HepG2 (cell line): ENCODE results near the gene SLC23A2. TPM values are rescaled to one million over a fixed set of nuclear protein-coding genes. Genes with fewer than 3 reads are reported as not detected.

Experiments used
- ATAC-seq: fragments of 200-7000 bp; cut with Tn5 transposase; 3 replicates; pipeline ENCODE4 v1.9.1; 2020; ENCODE audit warnings: mild to moderate bottlenecking, moderate library complexity
- BruUV-seq: library from RNA; stranded (reverse); fragments of 400-500 nt; replicated peaks from 2 replicates; lab custom pipeline; 2021; lab: Mats Ljungman, UMichigan
- CTCF ChIA-PET: fragments of 300-600 bp; formaldehyde crosslinking; extraction: SDS; loops from one replicate; lab custom pipeline; 2021; ENCODE audit warnings: low total read pairs, inconsistent platforms, low intra/inter-chr PET ratio; lab: Yijun Ruan, JAX
- POLR2A ChIA-PET: fragments of 350-600 bp; sonication (Branson Sonifier 250); formaldehyde crosslinking; loops from one replicate; lab custom pipeline; 2020; ENCODE audit warnings: antibody characterized with exemption, inconsistent platforms; lab: Yijun Ruan, JAX
- DNase-seq: peaks from one replicate; pipeline ENCODE4 v3.0.0-alpha.2; 2015; ENCODE audit warnings: low spot score
- FAIRE-seq: peaks from 3 replicates; lab custom pipeline; 2011; peaks lifted over from hg19 to GRCh38; lab: Jason Lieb, UNC
- H2AFZ ChIP-seq: one replicate; pipeline ENCODE4 v1.6.1; 2011; ENCODE audit warnings: low read length, inconsistent platforms
- H3K27ac ChIP-seq: fragments of 300-600 bp; 3 replicates; pipeline ENCODE4 v1.8.0; 2011; ENCODE audit warnings: mixed run types, mild to moderate bottlenecking, mixed read lengths, low read length, inconsistent platforms; ENCODE audit not compliant: insufficient read depth; ENCODE audit errors: extremely low read length
- H3K27me3 ChIP-seq, 2 experiments: fragments of 200-600 bp in 1 of 2; 2 replicates in 1 of 2; 3 replicates in 1 of 2; pipeline versions ENCODE4 v1.6.0 to v1.8.0; 2011; ENCODE audit warnings: low read length in 2 of 2, mild to moderate bottlenecking in 2 of 2, moderate library complexity in 2 of 2, inconsistent platforms in 1 of 2; ENCODE audit not compliant: insufficient read depth in 2 of 2, control insufficient read depth in 1 of 2
- H3K36me3 ChIP-seq, 2 experiments: fragments of 200-600 bp in 1 of 2; replicated peaks in 1 of 2; 2 replicates in 1 of 2; 3 replicates in 1 of 2; pipeline versions ENCODE4 v1.5.1 to v1.8.0; 2011; ENCODE audit warnings: low read length in 2 of 2, inconsistent platforms in 1 of 2; ENCODE audit not compliant: insufficient read depth in 2 of 2, control insufficient read depth in 1 of 2
- H3K4me1 ChIP-seq: 2 replicates; pipeline ENCODE4 v1.5.1; 2012; ENCODE audit warnings: low read length, inconsistent platforms; ENCODE audit not compliant: insufficient read depth
- H3K4me2 ChIP-seq: 2 replicates; pipeline ENCODE4 v1.6.0; 2011; ENCODE audit warnings: low read depth, low read length, inconsistent platforms
- H3K4me3 ChIP-seq, 3 experiments: fragments of 200-600 bp in 1 of 3; sonication (generic), shearing (Covaris generic) in 1 of 3; replicated peaks in 1 of 3; 2 replicates each; pipeline ENCODE4 v1.5.1; 2011 to 2016; ENCODE audit warnings: low read length in 3 of 3, inconsistent platforms in 2 of 3, low read depth in 2 of 3, mild to moderate bottlenecking in 2 of 3, control low read depth in 1 of 3, mixed read lengths in 1 of 3; ENCODE audit not compliant: insufficient read depth in 1 of 3
- H3K79me2 ChIP-seq: one replicate; pipeline ENCODE4 v1.6.1; 2011; ENCODE audit warnings: low read length, inconsistent platforms; ENCODE audit not compliant: insufficient read depth
- H3K9ac ChIP-seq: 2 replicates; pipeline ENCODE4 v1.6.0; 2011; ENCODE audit warnings: mild to moderate bottlenecking, low read depth, low read length, inconsistent platforms; ENCODE audit not compliant: insufficient read depth
- H3K9me3 ChIP-seq: 2 replicates; pipeline ENCODE4 v1.5.1; 2012; ENCODE audit warnings: mild to moderate bottlenecking, low read length
- H4K20me1 ChIP-seq: 2 replicates; pipeline ENCODE4 v1.6.0; 2011; ENCODE audit warnings: inconsistent platforms, mild to moderate bottlenecking, low read length, moderate library complexity; ENCODE audit not compliant: insufficient read depth
- DDIT3 ChIP-seq: sonication (generic); formaldehyde crosslinking; IDR thresholded peaks from 2 replicates; pipeline ENCODE4 v1.4.0; 2020; ENCODE audit warnings: mild to moderate bottlenecking, missing genetic modification reagents
- FOXA1 ChIP-seq, 2 experiments: fragments of 450-650 bp in 1 of 2; sonication (generic) in 1 of 2; formaldehyde crosslinking in 1 of 2; IDR thresholded peaks; 2 replicates each; pipeline versions ENCODE4 v1.4.0 to v1.6.1; 2016 to 2020; ENCODE audit warnings: missing genetic modification reagents in 1 of 2
- GATAD2A ChIP-seq: IDR thresholded peaks from 2 replicates; pipeline ENCODE4 v1.6.1; 2016
- KMT2A ChIP-seq: sonication (generic); formaldehyde crosslinking; IDR thresholded peaks from 2 replicates; pipeline ENCODE4 v1.4.0; 2020; ENCODE audit warnings: missing genetic modification reagents
- NFKB2 ChIP-seq: sonication (generic); formaldehyde crosslinking; IDR thresholded peaks from 2 replicates; pipeline ENCODE4 v1.4.0; 2020; ENCODE audit warnings: missing genetic modification reagents, borderline replicate concordance
- RARG ChIP-seq: sonication (generic); formaldehyde crosslinking; IDR thresholded peaks from 2 replicates; pipeline ENCODE4 v1.4.0; 2020; ENCODE audit warnings: low read depth, mild to moderate bottlenecking, missing genetic modification reagents
- TFE3 ChIP-seq: IDR thresholded peaks from 2 replicates; pipeline ENCODE4 v1.6.1; 2016
- ZHX2 ChIP-seq, 2 experiments: sonication (generic) in 1 of 2; formaldehyde crosslinking in 1 of 2; IDR thresholded peaks; 2 replicates each; pipeline versions ENCODE4 v1.6.1 to v1.9.0; 2014 to 2022; ENCODE audit warnings: antibody characterized with exemption in 1 of 2, borderline replicate concordance in 1 of 2, inconsistent platforms in 1 of 2, low read depth in 1 of 2, missing genetic modification reagents in 1 of 2
- ZNF263 ChIP-seq: sonication (generic); formaldehyde crosslinking; IDR thresholded peaks from 2 replicates; pipeline ENCODE4 v1.4.0; 2020; ENCODE audit warnings: missing genetic modification reagents
- ZNF274 ChIP-seq: sonication (generic); formaldehyde crosslinking; IDR thresholded peaks from 2 replicates; pipeline ENCODE4 v1.5.1; 2020; ENCODE audit warnings: mild to moderate bottlenecking, missing genetic modification reagents
- ZNF432 ChIP-seq: sonication (generic); formaldehyde crosslinking; IDR thresholded peaks from 2 replicates; pipeline ENCODE4 v1.5.0; 2020; ENCODE audit warnings: missing genetic modification reagents, mild to moderate bottlenecking, borderline replicate concordance
- WGBS: methylation state at CpG from one replicate; pipeline ENCODE4 v1.1.6; 2017; ENCODE audit warnings: low lambda C conversion rate; 5-methylcytosine and 5-hydroxymethylcytosine counted together
- in situ Hi-C: cut with HindIII; loops from 2 replicates; pipeline ENCODE4 v1.10.0; 2017; ENCODE audit warnings: low pct_unique_long_range_greater_than_20kb; ENCODE audit not compliant: extremely low pct_ligation_motif_present
- intact Hi-C: fragments of 100-400 bp; cut with micrococcal nuclease; formaldehyde crosslinking; loops from one replicate; pipeline ENCODE4 v1.10.0; 2022; ENCODE audit not compliant: unreplicated experiment
- polyA plus RNA-seq, 8 experiments: library from polyadenylated mRNA; depleted of rRNA in 3 of 8; stranded (reverse) in 7 of 8; unstranded in 1 of 8; fragments of >200 nt; fragmentation: Illumina TruSeq in 4 of 8; extraction: Trizol in 4 of 8; gene quantifications; 2 replicates each; pipeline versions ENCODE4 v1.2.1 to v1.2.3, GENCODE V29; 2011 to 2016; ENCODE audit warnings: low read depth in 4 of 8, missing spikeins in 1 of 8, mixed read lengths in 1 of 8; ENCODE audit not compliant: insufficient read depth in 1 of 8
- total RNA-seq, 5 experiments: library from RNA; depleted of rRNA; stranded (reverse); fragments of >200 nt; fragmentation: Illumina TruSeq; extraction: Trizol; gene quantifications; 2 replicates each; pipeline ENCODE4 v1.2.3, GENCODE V29; 2016; ENCODE audit warnings: low read depth in 1 of 5

The SLC23A2 gene
- total and polyA plus RNA-seq, 2 of the 13 experiments (the other 11 are each of a cell fraction or from before 2014, with no cell fraction given) = 42.2 to 51.2 TPM

- WGBS = over 99% methylated on average over 6 of the region's 6 CpGs
- no peak for ATAC-seq
- no TSS peak for BruUV-seq
Measured at GRCh38 chr20:4924032-4924431, 77.3 kb downstream of the SLC23A2 start.

GRCh38 chr20:4922186-4922585 lies 79.1 kb downstream of the SLC23A2 start:
- Histone ChIP-seq H3K27ac (peak overlapping the region; percentile 7), H3K4me2 (no peak overlapping the region), H4K20me1 (peaks cover 12% of the 10 kb centered on the region; the same call in 1 of the 2 replicates), H3K79me2 (peaks cover 2% of the 10 kb centered on the region), H3K4me3 (no peak overlapping the region), H3K4me1 (peaks cover 51% of the 10 kb centered on the region), H2AFZ (no peak overlapping the region), H3K9me3 (no peaks in the 10 kb centered on the region), H3K9ac (no peak overlapping the region), H3K27me3 (no peaks in the 10 kb centered on the region), H3K36me3 (peaks cover 34 to 49% of the 10 kb centered on the region in 2 experiments)
- in situ Hi-C loops = no loop called here
- WGBS = 88% methylated on average over 4 of the region's 4 CpGs
- intact Hi-C loops = no loop called here
- no TSS peak for BruUV-seq
- ChIA-PET POLR2A (interaction anchor here (0.6 kb wide), 1 partner anchor 1029 kb away, joined by 3 read pairs; no protein-coding TSS in a partner anchor), CTCF (no interaction called here)
- DNase-seq = peak; percentile 49
- ATAC-seq = peak; percentile 7; the same call in 1 of the 3 replicates
- FAIRE-seq = no peak
- TF ChIP-seq ZNF274 (CRISPR knock-in tag) (0 out of 2 replicates have a peak, but pooled peaks have one; percentile 45), ZNF432 (no peak), KMT2A (CRISPR knock-in tag) (no peak), FOXA1 (IDR thresholded peaks at IDR 0.05) (no peak), FOXA1 (CRISPR knock-in tag; IDR thresholded peaks at IDR 0.05) (0 out of 2 replicates have a peak, but pooled peaks have one; percentile 28), DDIT3 (CRISPR knock-in tag) (no peak), NFKB2 (no peak), ZHX2 (IDR thresholded peaks at IDR 0.05; ENCODE audit: low read depth) (no peak), ZHX2 (CRISPR knock-in tag; IDR thresholded peaks at IDR 0.05; ENCODE audit: borderline replicate concordance) (no peak), RARG (CRISPR knock-in tag) (no peak), TFE3 (no peak)

More at GRCh38 chr20:4924032-4924431, 77.3 kb downstream of the SLC23A2 start:
- intact Hi-C loops (no loop called here), in situ Hi-C loops (no loop called here)
- Histone ChIP-seq H3K9ac (no peak overlapping the region), H3K4me2 (no peak overlapping the region), H2AFZ (no peak overlapping the region), H4K20me1 (peaks cover 7% of the 10 kb centered on the region; the same call in 1 of the 2 replicates), H3K4me3 (no peak overlapping the region), H3K27me3 (no peaks in the 10 kb centered on the region), H3K4me1 (peaks cover 44% of the 10 kb centered on the region), H3K9me3 (no peaks in the 10 kb centered on the region), H3K79me2 (peaks cover 2% of the 10 kb centered on the region), H3K36me3 (peaks cover 40 to 66% of the 10 kb centered on the region in 2 experiments), H3K27ac (no peak overlapping the region)
- ChIA-PET CTCF (no interaction called here), POLR2A (no interaction called here)
- FAIRE-seq (no peak), DNase-seq (no peak)
- TF ChIP-seq GATAD2A (CRISPR knock-in tag) (no peak), ZNF263 (CRISPR knock-in tag) (peak; percentile 50; the same call in 1 of the 2 replicates)
